HepG2 (cell line): ENCODE results near the gene PAK6. TPM values are rescaled to one million over a fixed set of nuclear protein-coding genes. Genes with fewer than 3 reads are reported as not detected.

Experiments
- CHD4 ChIP-seq: fragments of 200-600 bp; sonication (generic); IDR thresholded peaks from 2 replicates; pipeline ENCODE4 v1.7.0; 2017; ENCODE audit warnings: mild to moderate bottlenecking, low read length, borderline replicate concordance
- ZNF318 ChIP-seq: sonication (generic); formaldehyde crosslinking; IDR thresholded peaks from 2 replicates; pipeline ENCODE4 v1.4.0; 2020; ENCODE audit warnings: mild to moderate bottlenecking, missing genetic modification reagents
- ZNF883 ChIP-seq: sonication (generic); formaldehyde crosslinking; IDR thresholded peaks from 2 replicates; pipeline ENCODE4 v1.5.1; 2020; ENCODE audit warnings: mild to moderate bottlenecking, missing genetic modification reagents; ENCODE audit errors: not compliant biosample characterization
- ZXDC ChIP-seq: sonication (generic); formaldehyde crosslinking; IDR thresholded peaks from 2 replicates; pipeline ENCODE4 v1.5.0; 2020; ENCODE audit warnings: mild to moderate bottlenecking, missing genetic modification reagents
- polyA plus RNA-seq, 8 experiments: library from polyadenylated mRNA; depleted of rRNA in 3 of 8; stranded (reverse) in 7 of 8; unstranded in 1 of 8; fragments of >200 nt; fragmentation: Illumina TruSeq in 4 of 8; extraction: Trizol in 4 of 8; gene quantifications; 2 replicates each; pipeline versions ENCODE4 v1.2.1 to v1.2.3, GENCODE V29; 2011 to 2016; ENCODE audit warnings: low read depth in 4 of 8, missing spikeins in 1 of 8, mixed read lengths in 1 of 8; ENCODE audit not compliant: insufficient read depth in 1 of 8
- total RNA-seq, 5 experiments: library from RNA; depleted of rRNA; stranded (reverse); fragments of >200 nt; fragmentation: Illumina TruSeq; extraction: Trizol; gene quantifications; 2 replicates each; pipeline ENCODE4 v1.2.3, GENCODE V29; 2016; ENCODE audit warnings: low read depth in 1 of 5

Gene PAK6
- total and polyA plus RNA-seq, 2 of the 13 experiments (the other 11 are each of a cell fraction or from before 2014, with no cell fraction given), result 0.07 TPM; not detected in 1

- TF ChIP-seq ZXDC (CRISPR knock-in tag) (no peak), CHD4 (no peak), ZNF883 (CRISPR knock-in tag) (no peak), ZNF318 (CRISPR knock-in tag) (no peak)
These were observed 41.4 kb upstream of the PAK6 start (continued) for GRCh38 chr15:40197434-40197833.
